ENCODE measurements around the gene OXTR. TPM values are rescaled to one million over a fixed set of nuclear protein-coding genes. Genes with fewer than 3 reads are reported as not detected.
A peak's percentile ranks its signal among the peaks of the same experiment; 100 is the strongest.

The OXTR gene
- total RNA-seq (1 to 10 TPM in 1 of 2 donors, under 1 TPM in 1; 0.54 to 2.3 TPM), polyA plus RNA-seq (under 1 TPM in 1 of 2 donors, not detected in 1; 0.72 TPM)
- long read RNA-seq, donor 1, full-length matches to known transcripts: 2 of 5 reads
- long read RNA-seq, donor 1, partial matches to known transcripts: 3 of 5 reads
- long read RNA-seq, donor 1, other reads (novel, unspliced or antisense): 0 of 5 reads
- long read RNA-seq, donor 2, full-length matches to known transcripts: 1 of 1 reads
- long read RNA-seq, donor 2, partial matches to known transcripts: 0 of 1 reads
- long read RNA-seq, donor 2, other reads (novel, unspliced or antisense): 0 of 1 reads

DNA sequence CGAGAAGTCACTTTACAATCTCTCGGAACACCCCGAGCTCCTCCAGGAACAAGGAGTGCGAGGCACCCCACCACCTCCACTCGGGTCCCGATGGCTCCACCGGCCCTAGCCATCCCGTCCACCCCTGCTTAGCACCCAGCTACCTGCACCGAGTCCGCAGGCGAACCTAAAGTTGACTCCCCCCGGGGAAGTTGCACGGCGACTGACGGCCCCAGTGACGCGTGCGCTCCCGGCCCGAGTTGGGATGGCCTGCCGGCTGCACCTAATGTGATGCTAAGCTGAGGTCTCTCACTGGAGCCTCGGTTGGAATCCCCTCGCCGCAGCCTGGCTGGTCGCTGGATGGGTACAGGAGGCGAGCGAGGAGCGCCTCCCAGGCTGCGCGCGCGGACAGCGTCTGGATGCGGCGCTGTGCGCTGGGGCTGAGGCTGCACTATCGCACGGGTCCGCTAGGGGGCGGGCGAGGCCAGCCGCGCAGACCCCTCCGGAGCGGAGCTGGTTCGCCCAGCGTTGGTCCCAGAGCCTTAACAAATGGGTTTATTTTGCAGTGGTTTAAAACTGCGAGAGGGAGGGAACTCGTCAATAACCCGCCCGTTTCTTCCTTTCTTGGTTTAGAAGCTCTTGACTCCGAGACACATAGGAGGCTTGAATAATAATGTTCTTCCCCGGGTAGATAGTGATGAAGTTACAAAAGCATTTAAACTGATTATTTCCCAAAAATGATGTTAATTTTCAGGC lies at the start of gene OXTR:
TSS of gene OXTR (minus strand) at position 526 of the 735 bp plus-strand sequence. CDS start 1,426 bp downstream, outside the sequence.
- Histone ChIP-seq H3K9me3 (ENCODE audit: control insufficient read depth, low read length) (no peaks in the 10 kb centered on the region), H3K4me3 (ENCODE audit: low read length in 2 of 2) (peak within 1 kb of the TSS; percentile 10 to 11), H3K36me3 (ENCODE audit: control insufficient read depth in 1 of 2, insufficient read depth in 2 of 2, low read length in 1 of 2) (no peaks in the 10 kb centered on the region), H3K4me1 (ENCODE audit: control insufficient read depth in 1 of 2, insufficient read depth in 2 of 2, low read length in 2 of 2) (no peaks in the 10 kb centered on the region), H3K27ac (ENCODE audit: low read depth in 1 of 2, low read length in 2 of 2) (no peak within 1 kb of the TSS), H3K27me3 (ENCODE audit: control insufficient read depth in 1 of 2, insufficient read depth in 2 of 2, low read length in 1 of 2) (no peaks in the 10 kb centered on the region)
- DNase-seq (peak; percentile 69 to 87), ATAC-seq (ENCODE audit: low FRiP score) (peak; percentile 94)
- intact Hi-C loops (cut with DNase I): no loop called here
- WGBS, 2 donors: 3 to 4% methylated on average over 53 of the region's 53 CpGs

DNA sequence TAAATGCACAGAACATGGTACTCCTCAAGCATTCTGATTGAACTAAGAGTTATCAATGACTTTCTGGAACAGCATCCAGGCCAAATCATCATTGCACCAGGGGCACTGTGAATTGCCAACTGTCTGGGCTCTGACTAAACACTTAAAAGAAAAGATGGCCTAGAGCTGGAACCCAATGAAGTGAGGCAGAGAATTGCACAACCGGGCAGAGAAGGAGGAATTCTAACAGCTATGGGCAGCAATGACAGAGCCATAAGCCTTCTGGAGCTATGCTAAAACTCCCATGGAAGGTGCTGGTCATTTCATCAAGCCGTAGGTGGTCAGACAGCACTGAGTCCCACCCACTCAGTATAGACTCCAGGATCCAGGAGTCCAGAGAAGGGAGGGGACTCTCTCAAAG lies 48.1 kb upstream of the OXTR start:
- H3K27me3 ChIP-seq (ENCODE audit: control insufficient read depth in 1 of 2, insufficient read depth in 2 of 2, low read length in 1 of 2): no peaks in the 10 kb centered on the region
- no peak overlapping the region for H3K4me3 ChIP-seq (ENCODE audit: low read length in 2 of 2)
- H3K36me3 ChIP-seq (ENCODE audit: control insufficient read depth in 1 of 2, insufficient read depth in 2 of 2, low read length in 1 of 2): no peaks in the 10 kb centered on the region
- intact Hi-C loops (cut with DNase I): no loop called here
- H3K4me1 ChIP-seq (ENCODE audit: control insufficient read depth in 1 of 2, insufficient read depth in 2 of 2, low read length in 2 of 2): no peaks in the 10 kb centered on the region
- H3K27ac ChIP-seq (ENCODE audit: low read depth in 1 of 2, low read length in 2 of 2): no peak overlapping the region
- ATAC-seq (ENCODE audit: low FRiP score) (no peak), DNase-seq (no peak)
- WGBS, 2 donors: 90 to 95% methylated on average over 2 of the region's 2 CpGs
- peaks cover 9% of the 10 kb centered on the region for H3K9me3 ChIP-seq (ENCODE audit: control insufficient read depth, low read length)

- intact Hi-C loops (cut with DNase I): no loop called here
- no peak for ATAC-seq (ENCODE audit: low FRiP score)
- DNase-seq: no peak
- Histone ChIP-seq H3K9me3 (ENCODE audit: control insufficient read depth, low read length) (peaks cover 8% of the 10 kb centered on the region), H3K36me3 (ENCODE audit: control insufficient read depth in 1 of 2, insufficient read depth in 2 of 2, low read length in 1 of 2) (no peaks in the 10 kb centered on the region), H3K4me3 (ENCODE audit: low read length in 2 of 2) (no peak overlapping the region), H3K4me1 (ENCODE audit: control insufficient read depth in 1 of 2, insufficient read depth in 2 of 2, low read length in 2 of 2) (no peaks in the 10 kb centered on the region), H3K27me3 (ENCODE audit: control insufficient read depth in 1 of 2, insufficient read depth in 2 of 2, low read length in 1 of 2) (no peaks in the 10 kb centered on the region), H3K27ac (ENCODE audit: low read depth in 1 of 2, low read length in 2 of 2) (no peak overlapping the region)
- WGBS, 2 donors: 89 to 90% methylated on average over 6 of the region's 6 CpGs
These were observed 46.7 kb upstream of the OXTR start for GRCh38 chr3:8816106-8816505.

GRCh38 chr3:8813411-8813810 lies 44.0 kb upstream of the OXTR start:
- WGBS, 2 donors: 94 to 95% methylated on average over 1 of the region's 1 CpG
- no peaks in the 10 kb centered on the region for H3K36me3 ChIP-seq (ENCODE audit: control insufficient read depth in 1 of 2, insufficient read depth in 2 of 2, low read length in 1 of 2)
- H3K9me3 ChIP-seq (ENCODE audit: control insufficient read depth, low read length): peaks cover 2% of the 10 kb centered on the region
- no peak for ATAC-seq (ENCODE audit: low FRiP score)
- intact Hi-C loops (cut with DNase I): no loop called here
- DNase-seq: no peak
- no peaks in the 10 kb centered on the region for H3K4me1 ChIP-seq (ENCODE audit: control insufficient read depth in 1 of 2, insufficient read depth in 2 of 2, low read length in 2 of 2)
- no peak overlapping the region for H3K4me3 ChIP-seq (ENCODE audit: low read length in 2 of 2)
- no peak overlapping the region for H3K27ac ChIP-seq (ENCODE audit: low read depth in 1 of 2, low read length in 2 of 2)
- H3K27me3 ChIP-seq (ENCODE audit: control insufficient read depth in 1 of 2, insufficient read depth in 2 of 2, low read length in 1 of 2): no peaks in the 10 kb centered on the region

DNA sequence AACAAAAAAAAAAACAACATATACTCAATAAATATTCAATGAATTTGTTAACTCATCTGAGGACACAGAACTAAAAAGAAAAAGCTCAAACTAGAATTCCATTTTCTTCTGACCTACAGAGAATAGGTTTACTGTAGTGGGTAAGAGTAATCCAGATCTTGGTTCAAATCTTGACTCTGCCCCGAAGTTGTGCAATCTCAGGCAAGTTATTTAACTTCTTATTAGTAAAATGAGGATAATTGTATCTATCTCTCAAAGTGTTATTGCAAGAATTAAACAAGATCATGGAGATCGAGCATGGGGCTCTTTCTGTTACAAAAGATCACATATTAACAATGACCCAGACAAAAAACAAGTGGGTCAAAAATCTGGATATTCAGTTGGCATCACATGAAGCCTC lies 41.1 kb upstream of the OXTR start:
- no peaks in the 10 kb centered on the region for H3K4me1 ChIP-seq (ENCODE audit: control insufficient read depth in 1 of 2, insufficient read depth in 2 of 2, low read length in 2 of 2)
- H3K4me3 ChIP-seq (ENCODE audit: low read length in 2 of 2): no peak overlapping the region
- ATAC-seq (ENCODE audit: low FRiP score) (no peak), DNase-seq (no peak)
- H3K27me3 ChIP-seq (ENCODE audit: control insufficient read depth in 1 of 2, insufficient read depth in 2 of 2, low read length in 1 of 2): no peaks in the 10 kb centered on the region
- intact Hi-C loops (cut with DNase I): no loop called here
- H3K9me3 ChIP-seq (ENCODE audit: control insufficient read depth, low read length): no peaks in the 10 kb centered on the region
- no peaks in the 10 kb centered on the region for H3K36me3 ChIP-seq (ENCODE audit: control insufficient read depth in 1 of 2, insufficient read depth in 2 of 2, low read length in 1 of 2)
- WGBS, 2 donors: 92 to 98% methylated on average over 2 of the region's 2 CpGs
- H3K27ac ChIP-seq (ENCODE audit: low read depth in 1 of 2, low read length in 2 of 2): no peak overlapping the region

DNA sequence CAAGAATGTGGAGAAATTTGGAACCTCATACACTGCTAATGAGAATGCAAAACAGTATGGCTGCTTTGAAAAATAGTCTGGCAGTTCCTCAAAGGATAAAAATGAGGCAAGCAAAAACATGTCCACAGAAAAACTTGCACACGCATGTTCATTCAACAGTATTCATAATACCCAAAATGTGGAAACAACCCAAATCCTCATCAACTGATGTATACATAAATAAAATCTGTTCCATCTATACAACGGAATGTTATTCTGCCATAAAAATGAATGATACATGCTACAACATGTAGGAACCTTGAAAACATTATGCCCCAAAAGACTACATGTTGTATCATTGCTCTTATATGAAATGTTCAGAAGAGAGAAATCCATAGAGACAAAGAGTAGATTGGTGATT lies 36.4 kb upstream of the OXTR start:
- WGBS, 2 donors: 89 to 94% methylated on average over 2 of the region's 2 CpGs
- Histone ChIP-seq H3K4me1 (ENCODE audit: control insufficient read depth in 1 of 2, insufficient read depth in 2 of 2, low read length in 2 of 2) (no peaks in the 10 kb centered on the region), H3K27ac (ENCODE audit: low read depth in 1 of 2, low read length in 2 of 2) (no peak overlapping the region), H3K9me3 (ENCODE audit: control insufficient read depth, low read length) (no peaks in the 10 kb centered on the region), H3K36me3 (ENCODE audit: control insufficient read depth in 1 of 2, insufficient read depth in 2 of 2, low read length in 1 of 2) (no peaks in the 10 kb centered on the region), H3K27me3 (ENCODE audit: control insufficient read depth in 1 of 2, insufficient read depth in 2 of 2, low read length in 1 of 2) (no peaks in the 10 kb centered on the region), H3K4me3 (ENCODE audit: low read length in 2 of 2) (no peak overlapping the region)
- DNase-seq (no peak), ATAC-seq (ENCODE audit: low FRiP score) (no peak)
- intact Hi-C loops (cut with DNase I): no loop called here

DNA sequence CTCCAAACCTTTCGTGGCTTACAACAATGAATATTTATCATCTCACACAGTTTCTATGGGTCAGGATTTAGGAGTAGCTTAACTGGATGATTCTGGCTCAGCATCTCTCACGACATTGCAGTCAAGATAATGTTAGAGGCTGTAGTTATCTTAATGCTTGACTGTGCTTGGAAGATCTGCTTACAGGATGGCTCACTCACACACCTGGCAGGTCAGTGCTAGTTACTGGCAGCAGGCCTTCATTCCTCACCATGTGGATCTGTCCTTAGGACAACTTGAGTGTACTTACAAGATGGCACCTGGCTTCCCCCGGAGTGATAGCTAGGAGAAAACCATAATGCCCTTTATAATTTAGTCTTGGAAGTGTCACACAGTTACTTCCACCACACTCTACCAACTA lies 32.8 kb upstream of the OXTR start:
- intact Hi-C loops (cut with DNase I): no loop called here
- peaks cover 2% of the 10 kb centered on the region for H3K9me3 ChIP-seq (ENCODE audit: control insufficient read depth, low read length)
- H3K27ac ChIP-seq (ENCODE audit: low read depth in 1 of 2, low read length in 2 of 2): no peak overlapping the region
- no peak overlapping the region for H3K4me3 ChIP-seq (ENCODE audit: low read length in 2 of 2)
- no peaks in the 10 kb centered on the region for H3K27me3 ChIP-seq (ENCODE audit: control insufficient read depth in 1 of 2, insufficient read depth in 2 of 2, low read length in 1 of 2)
- no peaks in the 10 kb centered on the region for H3K36me3 ChIP-seq (ENCODE audit: control insufficient read depth in 1 of 2, insufficient read depth in 2 of 2, low read length in 1 of 2)
- DNase-seq: no peak
- WGBS, 2 donors: 88 to 89% methylated on average over 3 of the region's 3 CpGs
- no peak for ATAC-seq (ENCODE audit: low FRiP score)
- no peaks in the 10 kb centered on the region for H3K4me1 ChIP-seq (ENCODE audit: control insufficient read depth in 1 of 2, insufficient read depth in 2 of 2, low read length in 2 of 2)

- H3K36me3 ChIP-seq (ENCODE audit: control insufficient read depth in 1 of 2, insufficient read depth in 2 of 2, low read length in 1 of 2): no peaks in the 10 kb centered on the region
- ATAC-seq (ENCODE audit: low FRiP score) (no peak), DNase-seq (no peak)
- H3K4me3 ChIP-seq (ENCODE audit: low read length in 2 of 2): no peak overlapping the region
- 47 to 65% methylated on average over 3 of the region's 3 CpGs for WGBS, 2 donors
- intact Hi-C loops (cut with DNase I): no loop called here
- H3K27me3 ChIP-seq (ENCODE audit: control insufficient read depth in 1 of 2, insufficient read depth in 2 of 2, low read length in 1 of 2): no peaks in the 10 kb centered on the region
- H3K9me3 ChIP-seq (ENCODE audit: control insufficient read depth, low read length): peaks cover 2% of the 10 kb centered on the region
- H3K4me1 ChIP-seq (ENCODE audit: control insufficient read depth in 1 of 2, insufficient read depth in 2 of 2, low read length in 2 of 2): no peaks in the 10 kb centered on the region
- no peak overlapping the region for H3K27ac ChIP-seq (ENCODE audit: low read depth in 1 of 2, low read length in 2 of 2)
These were observed 30.6 kb upstream of the OXTR start for GRCh38 chr3:8800016-8800415.

DNA sequence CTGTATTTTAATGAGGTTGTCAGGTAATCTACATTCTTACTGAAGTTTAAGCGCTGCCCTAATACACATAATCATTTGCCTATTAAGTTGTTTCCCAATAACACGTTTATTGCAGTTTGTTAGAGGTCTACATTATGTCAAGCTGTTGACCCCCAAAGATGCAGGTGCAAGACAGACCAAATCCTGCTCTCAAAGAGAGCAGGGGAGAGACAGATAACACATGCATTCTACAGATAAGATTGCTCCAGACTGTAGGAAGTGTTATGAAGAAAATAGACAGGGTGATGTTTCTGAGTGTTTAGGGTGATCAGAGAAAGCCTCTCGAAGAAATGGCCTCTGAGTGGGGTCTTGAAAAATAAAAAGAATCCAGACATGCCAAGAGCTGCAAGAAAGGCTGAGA lies 24.8 kb upstream of the OXTR start:
- ATAC-seq (ENCODE audit: low FRiP score) (no peak), DNase-seq (no peak)
- no peak overlapping the region for H3K4me3 ChIP-seq (ENCODE audit: low read length in 2 of 2)
- H3K36me3 ChIP-seq (ENCODE audit: control insufficient read depth in 1 of 2, insufficient read depth in 2 of 2, low read length in 1 of 2): no peaks in the 10 kb centered on the region
- intact Hi-C loops (cut with DNase I): no loop called here
- no peaks in the 10 kb centered on the region for H3K4me1 ChIP-seq (ENCODE audit: control insufficient read depth in 1 of 2, insufficient read depth in 2 of 2, low read length in 2 of 2)
- no peaks in the 10 kb centered on the region for H3K9me3 ChIP-seq (ENCODE audit: control insufficient read depth, low read length)
- H3K27ac ChIP-seq (ENCODE audit: low read depth in 1 of 2, low read length in 2 of 2): no peak overlapping the region
- H3K27me3 ChIP-seq (ENCODE audit: control insufficient read depth in 1 of 2, insufficient read depth in 2 of 2, low read length in 1 of 2): no peaks in the 10 kb centered on the region
- 92% methylated on average over 3 of the region's 3 CpGs for WGBS, 2 donors
